ENCODE results near the gene AZU1.

DNA sequence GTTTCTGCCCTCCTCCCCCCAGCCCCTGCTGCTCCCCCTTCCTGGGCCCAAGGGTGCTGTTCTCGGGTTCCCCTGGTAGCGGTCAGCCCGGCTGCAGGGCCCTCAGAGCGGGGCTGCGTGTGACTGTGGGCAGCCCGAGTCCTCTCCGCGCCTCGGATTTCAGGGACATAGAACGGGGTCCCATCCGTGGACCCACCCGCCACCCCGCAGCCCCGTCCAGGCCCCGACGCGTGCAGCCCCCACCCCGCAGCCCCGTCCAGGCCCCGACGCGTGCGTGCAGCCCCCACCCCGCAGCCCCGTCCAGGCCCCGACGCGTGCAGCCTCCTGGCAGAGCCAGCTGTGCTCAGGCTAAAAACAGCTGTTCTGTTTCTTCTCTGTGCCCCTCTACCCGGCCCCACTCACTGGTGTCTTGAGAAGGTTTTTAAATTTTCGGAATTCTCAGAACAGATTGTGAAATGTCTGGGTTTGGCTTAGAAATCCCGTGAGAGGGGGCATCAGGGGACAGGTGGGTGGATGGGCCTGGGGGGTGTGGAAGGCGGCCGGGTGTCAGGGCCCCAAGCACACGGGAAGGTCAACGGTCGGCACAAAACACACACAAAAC lies 7.7 kb downstream of the AZU1 start:
- TF ChIP-seq, protein P1, sequence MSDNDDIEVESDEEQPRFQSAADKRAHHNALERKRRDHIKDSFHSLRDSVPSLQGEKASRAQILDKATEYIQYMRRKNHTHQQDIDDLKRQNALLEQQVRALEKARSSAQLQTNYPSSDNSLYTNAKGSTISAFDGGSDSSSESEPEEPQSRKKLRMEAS (IDR thresholded peaks at IDR 0.05) = no peak
- no peak for TF ChIP-seq JUND (IDR thresholded peaks at IDR 0.05)
- no peak for TF ChIP-seq ZNF274 (IDR thresholded peaks at IDR 0.05; ENCODE audit: low read depth, low read length)
- TF ChIP-seq, protein P2, sequence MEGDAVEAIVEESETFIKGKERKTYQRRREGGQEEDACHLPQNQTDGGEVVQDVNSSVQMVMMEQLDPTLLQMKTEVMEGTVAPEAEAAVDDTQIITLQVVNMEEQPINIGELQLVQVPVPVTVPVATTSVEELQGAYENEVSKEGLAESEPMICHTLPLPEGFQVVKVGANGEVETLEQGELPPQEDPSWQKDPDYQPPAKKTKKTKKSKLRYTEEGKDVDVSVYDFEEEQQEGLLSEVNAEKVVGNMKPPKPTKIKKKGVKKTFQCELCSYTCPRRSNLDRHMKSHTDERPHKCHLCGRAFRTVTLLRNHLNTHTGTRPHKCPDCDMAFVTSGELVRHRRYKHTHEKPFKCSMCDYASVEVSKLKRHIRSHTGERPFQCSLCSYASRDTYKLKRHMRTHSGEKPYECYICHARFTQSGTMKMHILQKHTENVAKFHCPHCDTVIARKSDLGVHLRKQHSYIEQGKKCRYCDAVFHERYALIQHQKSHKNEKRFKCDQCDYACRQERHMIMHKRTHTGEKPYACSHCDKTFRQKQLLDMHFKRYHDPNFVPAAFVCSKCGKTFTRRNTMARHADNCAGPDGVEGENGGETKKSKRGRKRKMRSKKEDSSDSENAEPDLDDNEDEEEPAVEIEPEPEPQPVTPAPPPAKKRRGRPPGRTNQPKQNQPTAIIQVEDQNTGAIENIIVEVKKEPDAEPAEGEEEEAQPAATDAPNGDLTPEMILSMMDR (IDR thresholded peaks at IDR 0.05 in 2 of 3, conservative IDR thresholded peaks at IDR 0.05 in 1 of 3; ENCODE audit: borderline replicate concordance in 1 of 3, insufficient read depth in 1 of 3, low read depth in 2 of 3, low read length in 2 of 3) = no peak
- TF ChIP-seq, protein P3, sequence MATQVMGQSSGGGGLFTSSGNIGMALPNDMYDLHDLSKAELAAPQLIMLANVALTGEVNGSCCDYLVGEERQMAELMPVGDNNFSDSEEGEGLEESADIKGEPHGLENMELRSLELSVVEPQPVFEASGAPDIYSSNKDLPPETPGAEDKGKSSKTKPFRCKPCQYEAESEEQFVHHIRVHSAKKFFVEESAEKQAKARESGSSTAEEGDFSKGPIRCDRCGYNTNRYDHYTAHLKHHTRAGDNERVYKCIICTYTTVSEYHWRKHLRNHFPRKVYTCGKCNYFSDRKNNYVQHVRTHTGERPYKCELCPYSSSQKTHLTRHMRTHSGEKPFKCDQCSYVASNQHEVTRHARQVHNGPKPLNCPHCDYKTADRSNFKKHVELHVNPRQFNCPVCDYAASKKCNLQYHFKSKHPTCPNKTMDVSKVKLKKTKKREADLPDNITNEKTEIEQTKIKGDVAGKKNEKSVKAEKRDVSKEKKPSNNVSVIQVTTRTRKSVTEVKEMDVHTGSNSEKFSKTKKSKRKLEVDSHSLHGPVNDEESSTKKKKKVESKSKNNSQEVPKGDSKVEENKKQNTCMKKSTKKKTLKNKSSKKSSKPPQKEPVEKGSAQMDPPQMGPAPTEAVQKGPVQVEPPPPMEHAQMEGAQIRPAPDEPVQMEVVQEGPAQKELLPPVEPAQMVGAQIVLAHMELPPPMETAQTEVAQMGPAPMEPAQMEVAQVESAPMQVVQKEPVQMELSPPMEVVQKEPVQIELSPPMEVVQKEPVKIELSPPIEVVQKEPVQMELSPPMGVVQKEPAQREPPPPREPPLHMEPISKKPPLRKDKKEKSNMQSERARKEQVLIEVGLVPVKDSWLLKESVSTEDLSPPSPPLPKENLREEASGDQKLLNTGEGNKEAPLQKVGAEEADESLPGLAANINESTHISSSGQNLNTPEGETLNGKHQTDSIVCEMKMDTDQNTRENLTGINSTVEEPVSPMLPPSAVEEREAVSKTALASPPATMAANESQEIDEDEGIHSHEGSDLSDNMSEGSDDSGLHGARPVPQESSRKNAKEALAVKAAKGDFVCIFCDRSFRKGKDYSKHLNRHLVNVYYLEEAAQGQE (IDR thresholded peaks at IDR 0.05; ENCODE audit: low read depth) = no peak
- TF ChIP-seq RAD21 (IDR thresholded peaks at IDR 0.05; ENCODE audit: low read depth) = no peak
- no peak for TF ChIP-seq POLR2A (IDR thresholded peaks at IDR 0.05; ENCODE audit: borderline replicate concordance, extremely low read depth, insufficient read depth, insufficient read length)

Measured in HCT116 (cell line).